Limb (tissue), 2 donors: ENCODE measurements around the gene CYP3A5.
A peak's percentile ranks its signal among the peaks of the same experiment; 100 is the strongest.

Source experiments
- DNase-seq, 2 donors: peaks; one replicate each; pipeline ENCODE4 v3.0.0-alpha.2; 2016; ENCODE audit errors: extremely low spot score in 2 of 2

The CYP3A5 gene

GRCh38 chr7:99616359-99617191 is 63.2 kb downstream of the CYP3A5 start, which contains the start of gene ZSCAN25:
TSS of gene ZSCAN25 (plus strand) at chr7:99616946. CDS start at chr7:99619607, 2,661 bp downstream.
- peak; percentile 92 to 94 for DNase-seq

- no peak for DNase-seq
Measured at GRCh38 chr7:99615989-99616358, 63.8 kb downstream of the CYP3A5 start.

- DNase-seq, result no peak
Measured at GRCh38 chr7:99614495-99614894, 65.3 kb downstream of the CYP3A5 start.

- DNase-seq, result no peak
Measured at GRCh38 chr7:99607548-99607947, 72.2 kb downstream of the CYP3A5 start.

- no peak for DNase-seq
Measured at GRCh38 chr7:99606531-99606930, 73.3 kb downstream of the CYP3A5 start.

- no peak for DNase-seq
Measured at GRCh38 chr7:99605527-99605926, 74.3 kb downstream of the CYP3A5 start.

GRCh38 chr7:99601656-99602310 is 78.0 kb downstream of the CYP3A5 start:
- DNase-seq, result no peak

GRCh38 chr7:99599836-99600235 is 80.0 kb downstream of the CYP3A5 start:
- DNase-seq, result no peak
